Inferior parietal cortex (tissue), 1 donor: ENCODE results near the gene ZFYVE21.

Experiments
- DNase-seq: peaks from one replicate; pipeline ENCODE4 v3.0.0-alpha.2; 2016; ENCODE audit errors: extremely low spot score

ZFYVE21 gene

GRCh38 chr14:103737432-103738045 lies 21.9 kb downstream of the ZFYVE21 start:
- no peak for DNase-seq

GRCh38 chr14:103738166-103738565 lies 22.6 kb downstream of the ZFYVE21 start:
- DNase-seq, result no peak

- DNase-seq, result no peak
These were observed 23.3 kb downstream of the ZFYVE21 start for GRCh38 chr14:103738701-103739451.

- DNase-seq, result no peak
These were observed 23.8 kb downstream of the ZFYVE21 start for GRCh38 chr14:103739466-103739792.

GRCh38 chr14:103739793-103740501 lies 24.3 kb downstream of the ZFYVE21 start:
- DNase-seq, result no peak

GRCh38 chr14:103740991-103741689 lies 25.5 kb downstream of the ZFYVE21 start:
- DNase-seq, result no peak

- no peak for DNase-seq
These were observed 26.3 kb downstream of the ZFYVE21 start for GRCh38 chr14:103741876-103742275.

- DNase-seq, result no peak
These were observed 27.1 kb downstream of the ZFYVE21 start for GRCh38 chr14:103742499-103743255.

- DNase-seq, result no peak
These were observed 28.1 kb downstream of the ZFYVE21 start for GRCh38 chr14:103743691-103744090.

- no peak for DNase-seq
These were observed 29.2 kb downstream of the ZFYVE21 start for GRCh38 chr14:103744621-103745395.

- DNase-seq, result no peak
These were observed 29.8 kb downstream of the ZFYVE21 start for GRCh38 chr14:103745424-103745823.

GRCh38 chr14:103746701-103747100 lies 31.1 kb downstream of the ZFYVE21 start:
- DNase-seq, result no peak

- DNase-seq, result no peak
These were observed 32.9 kb downstream of the ZFYVE21 start for GRCh38 chr14:103748534-103748857.

GRCh38 chr14:103749452-103749851 lies 33.8 kb downstream of the ZFYVE21 start:
- DNase-seq, result no peak

- no peak for DNase-seq
These were observed 34.2 kb downstream of the ZFYVE21 start for GRCh38 chr14:103749860-103750259.

GRCh38 chr14:103753774-103754173 lies 38.2 kb downstream of the ZFYVE21 start:
- no peak for DNase-seq

- no peak for DNase-seq
These were observed 39.5 kb downstream of the ZFYVE21 start for GRCh38 chr14:103755060-103755459.

GRCh38 chr14:103758059-103758776 lies 42.6 kb downstream of the ZFYVE21 start:
- no peak for DNase-seq

- DNase-seq, result no peak
These were observed 46.4 kb downstream of the ZFYVE21 start for GRCh38 chr14:103762036-103762435.

GRCh38 chr14:103762541-103762940 lies 46.9 kb downstream of the ZFYVE21 start:
- DNase-seq, result no peak
